Measurements from ENCODE around the gene FOXP1. TPM values are rescaled to one million over a fixed set of nuclear protein-coding genes. Genes with fewer than 3 reads are reported as not detected.

Gene FOXP1
- total RNA-seq, 4 donors from 2014 or later: 169 to 300 (median 202) TPM

DNA sequence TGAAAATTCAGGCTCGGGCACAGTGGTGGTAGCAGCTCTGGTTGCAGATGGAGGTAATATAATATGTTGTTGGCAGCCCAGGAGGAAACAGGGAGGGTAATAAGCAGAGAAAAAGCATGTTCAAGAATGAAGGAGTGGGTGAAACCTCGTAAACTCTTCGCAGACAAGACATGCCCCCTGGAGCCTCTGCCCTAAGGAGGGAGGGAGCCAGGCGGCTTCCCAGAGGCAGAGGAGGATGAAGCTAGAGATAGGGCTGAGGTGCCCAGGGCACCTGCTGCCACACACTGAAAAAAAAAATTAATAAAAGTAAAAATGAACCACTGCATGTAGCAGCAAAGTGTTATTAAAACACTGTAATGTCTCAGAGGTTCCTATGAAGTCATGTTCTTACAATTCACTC is 137.3 kb downstream of the FOXP1 start:
- no peaks in the 10 kb centered on the region for H3K27me3 ChIP-seq
- no peak for ATAC-seq
- TF ChIP-seq POLR2A (IDR thresholded peaks at IDR 0.05): no peak
- TF ChIP-seq, protein P1, sequence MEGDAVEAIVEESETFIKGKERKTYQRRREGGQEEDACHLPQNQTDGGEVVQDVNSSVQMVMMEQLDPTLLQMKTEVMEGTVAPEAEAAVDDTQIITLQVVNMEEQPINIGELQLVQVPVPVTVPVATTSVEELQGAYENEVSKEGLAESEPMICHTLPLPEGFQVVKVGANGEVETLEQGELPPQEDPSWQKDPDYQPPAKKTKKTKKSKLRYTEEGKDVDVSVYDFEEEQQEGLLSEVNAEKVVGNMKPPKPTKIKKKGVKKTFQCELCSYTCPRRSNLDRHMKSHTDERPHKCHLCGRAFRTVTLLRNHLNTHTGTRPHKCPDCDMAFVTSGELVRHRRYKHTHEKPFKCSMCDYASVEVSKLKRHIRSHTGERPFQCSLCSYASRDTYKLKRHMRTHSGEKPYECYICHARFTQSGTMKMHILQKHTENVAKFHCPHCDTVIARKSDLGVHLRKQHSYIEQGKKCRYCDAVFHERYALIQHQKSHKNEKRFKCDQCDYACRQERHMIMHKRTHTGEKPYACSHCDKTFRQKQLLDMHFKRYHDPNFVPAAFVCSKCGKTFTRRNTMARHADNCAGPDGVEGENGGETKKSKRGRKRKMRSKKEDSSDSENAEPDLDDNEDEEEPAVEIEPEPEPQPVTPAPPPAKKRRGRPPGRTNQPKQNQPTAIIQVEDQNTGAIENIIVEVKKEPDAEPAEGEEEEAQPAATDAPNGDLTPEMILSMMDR (IDR thresholded peaks at IDR 0.05): no peak
- no peak for TF ChIP-seq EP300 (IDR thresholded peaks at IDR 0.05)
- TF ChIP-seq POLR2AphosphoS5 (IDR thresholded peaks at IDR 0.05): no peak
- no peak overlapping the region for H3K4me3 ChIP-seq
- H3K4me1 ChIP-seq: peaks cover 3 to 59% (median 4%) of the 10 kb centered on the region in 3 donors
- 78 to 96% methylated on average over 4 of the region's 4 CpGs for WGBS, 2 donors (ENCODE audit: low coverage in 1 of 2)
- no peaks in the 10 kb centered on the region for H3K9me3 ChIP-seq
- H3K27ac ChIP-seq: peak overlapping the region in 1 of 4 donors; percentile 58
- no peaks in the 10 kb centered on the region for H3K36me3 ChIP-seq

DNA sequence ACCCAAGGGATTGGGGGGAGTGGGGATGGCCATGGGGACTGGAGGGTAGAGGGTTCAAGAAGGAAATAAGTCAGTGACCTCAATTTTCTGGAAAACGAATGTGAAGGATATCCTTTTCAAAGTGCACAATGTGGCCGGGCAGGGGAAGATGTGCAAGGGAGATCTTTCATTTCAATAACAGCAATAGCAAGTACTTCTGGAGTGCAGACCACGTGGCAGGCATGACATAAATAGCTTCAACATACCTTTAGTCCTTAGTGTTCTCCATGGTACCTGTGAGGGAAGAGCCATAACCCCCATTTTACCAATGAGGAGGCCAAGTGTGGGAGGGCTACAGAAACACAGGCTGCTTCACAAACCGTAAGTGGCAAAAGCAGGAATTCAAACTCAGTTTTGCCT is 138.7 kb downstream of the FOXP1 start:
- no peak for ATAC-seq
- no peaks in the 10 kb centered on the region for H3K27me3 ChIP-seq
- no peak overlapping the region for H3K4me3 ChIP-seq
- H3K27ac ChIP-seq: peak overlapping the region in 3 of 4 donors; percentile 30 to 58 (median 46)
- TF ChIP-seq, protein P1 (IDR thresholded peaks at IDR 0.05): no peak
- TF ChIP-seq POLR2A (IDR thresholded peaks at IDR 0.05): no peak
- no peak for TF ChIP-seq POLR2AphosphoS5 (IDR thresholded peaks at IDR 0.05)
- no peaks in the 10 kb centered on the region for H3K36me3 ChIP-seq
- H3K9me3 ChIP-seq: no peaks in the 10 kb centered on the region
- 61 to 67% methylated on average over 1 to 2 of the region's 4 CpGs for WGBS, 2 donors (ENCODE audit: low coverage in 1 of 2)
- peaks cover 3 to 73% (median 12%) of the 10 kb centered on the region in 3 donors for H3K4me1 ChIP-seq

DNA sequence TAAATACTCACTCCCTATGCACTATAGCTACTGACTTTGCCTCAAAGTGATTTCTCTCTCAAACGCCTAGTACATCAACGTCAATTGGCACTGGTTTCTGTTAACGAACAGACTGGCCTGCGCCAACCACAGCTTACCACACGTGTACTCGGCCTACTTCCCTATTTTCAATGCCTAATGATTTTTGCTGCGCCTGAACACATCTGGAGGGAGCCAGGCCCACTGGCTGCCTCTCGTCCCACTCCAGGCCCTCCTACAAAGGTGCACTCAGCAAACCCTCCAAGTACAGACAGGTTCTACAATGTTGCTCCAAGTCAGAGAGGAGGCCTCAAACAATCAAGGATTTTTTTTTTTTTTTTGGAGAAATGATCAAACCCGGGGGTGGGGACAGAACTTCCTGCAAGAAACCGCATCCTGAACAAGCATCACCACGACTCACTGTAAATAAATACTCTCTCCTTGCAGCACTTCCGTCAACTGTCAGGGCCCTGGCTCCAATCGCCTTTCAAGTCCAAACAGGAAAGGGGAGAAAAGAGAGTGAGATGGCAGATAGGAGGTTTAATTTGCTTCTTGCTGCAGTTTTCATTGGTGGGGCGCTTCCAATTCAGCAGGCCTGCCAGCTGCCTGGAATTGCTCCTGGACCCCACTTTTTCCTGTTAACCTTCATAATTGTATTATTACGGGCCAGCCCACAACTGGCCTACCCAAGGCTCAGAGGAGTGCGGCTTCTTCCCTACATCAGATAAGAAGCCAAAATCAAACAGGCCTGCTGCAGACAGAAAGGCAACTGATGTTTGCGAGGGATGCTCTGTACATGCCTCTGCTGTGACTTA is 139.3 kb downstream of the FOXP1 start:
- Histone ChIP-seq H3K27me3 (no peaks in the 10 kb centered on the region), H3K9me3 (no peaks in the 10 kb centered on the region), H3K36me3 (no peaks in the 10 kb centered on the region), H3K4me3 (no peak overlapping the region), H3K27ac (peak overlapping the region in 3 of 4 donors; percentile 30 to 58 (median 56)), H3K4me1 (peaks cover 3 to 75% (median 12%) of the 10 kb centered on the region in 3 donors)
- TF ChIP-seq POLR2A (IDR thresholded peaks at IDR 0.05) (no peak), EP300 (IDR thresholded peaks at IDR 0.05) (no peak), POLR2AphosphoS5 (IDR thresholded peaks at IDR 0.05) (no peak)
- TF ChIP-seq, protein P1 (IDR thresholded peaks at IDR 0.05): no peak
- ATAC-seq: peak; percentile 50
- WGBS, 2 donors (ENCODE audit: low coverage in 1 of 2): 77 to 82% methylated on average over 11 to 15 of the region's 17 CpGs

DNA sequence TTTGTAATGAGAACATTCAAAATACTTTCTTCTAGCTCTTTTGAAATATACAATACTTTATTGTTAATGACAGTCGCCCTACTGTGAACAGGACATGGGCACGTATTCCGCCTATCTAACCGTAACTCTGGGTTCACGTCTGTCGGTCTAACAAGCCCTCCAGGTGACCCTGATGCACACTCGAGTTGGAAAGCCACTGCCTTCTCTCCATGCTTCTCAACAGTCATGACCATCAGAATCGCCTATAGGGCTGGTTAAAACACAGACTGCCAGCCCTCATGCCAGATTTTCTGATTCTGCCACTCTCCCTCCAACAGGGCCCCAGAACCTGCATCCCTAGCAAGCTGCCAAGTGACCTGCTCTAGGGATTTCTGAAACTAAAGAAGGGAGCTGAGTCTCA is 140.2 kb downstream of the FOXP1 start:
- H3K4me3 ChIP-seq: no peak overlapping the region
- 89 to 100% methylated on average over 7 to 8 of the region's 8 CpGs for WGBS, 2 donors (ENCODE audit: low coverage in 1 of 2)
- H3K36me3 ChIP-seq: no peaks in the 10 kb centered on the region
- no peak for TF ChIP-seq POLR2A (IDR thresholded peaks at IDR 0.05)
- TF ChIP-seq EP300 (IDR thresholded peaks at IDR 0.05): no peak
- TF ChIP-seq POLR2AphosphoS5 (IDR thresholded peaks at IDR 0.05): no peak
- TF ChIP-seq, protein P1 (IDR thresholded peaks at IDR 0.05): no peak
- peaks cover 0 to 75% (median 14%) of the 10 kb centered on the region in 3 donors for H3K4me1 ChIP-seq
- ATAC-seq: no peak
- H3K9me3 ChIP-seq: no peaks in the 10 kb centered on the region
- no peaks in the 10 kb centered on the region for H3K27me3 ChIP-seq
- H3K27ac ChIP-seq: peak overlapping the region in 3 of 4 donors; percentile 13 to 58 (median 56)

DNA sequence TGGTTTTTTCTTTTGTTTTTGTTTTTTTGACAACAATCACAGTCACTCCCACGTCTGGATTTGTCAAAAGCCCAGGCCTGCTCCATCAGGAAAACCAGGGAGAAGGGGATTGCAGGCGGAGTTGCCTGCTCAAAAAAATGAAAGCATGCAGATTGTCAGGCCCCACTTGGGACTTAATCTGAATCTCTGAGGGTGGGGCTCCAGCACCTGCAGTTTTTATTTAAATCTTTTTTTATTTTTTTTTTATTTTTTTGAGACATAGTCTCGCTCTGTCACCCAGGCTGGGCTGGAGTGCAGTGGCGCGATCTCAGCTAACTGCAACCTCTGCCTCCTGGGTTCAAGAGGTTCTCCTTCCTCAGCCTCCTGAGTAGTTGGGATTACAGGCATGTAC is 140.9 kb downstream of the FOXP1 start:
- WGBS, 2 donors (ENCODE audit: low coverage in 1 of 2): 93% methylated on average over 5 of the region's 5 CpGs
- no peaks in the 10 kb centered on the region for H3K36me3 ChIP-seq
- H3K4me1 ChIP-seq: peaks cover 0 to 77% (median 17%) of the 10 kb centered on the region in 3 donors
- H3K9me3 ChIP-seq: no peaks in the 10 kb centered on the region
- TF ChIP-seq, protein P1 (IDR thresholded peaks at IDR 0.05): no peak
- no peak for TF ChIP-seq POLR2AphosphoS5 (IDR thresholded peaks at IDR 0.05)
- TF ChIP-seq EP300 (IDR thresholded peaks at IDR 0.05): no peak
- TF ChIP-seq POLR2A (IDR thresholded peaks at IDR 0.05): no peak
- peak overlapping the region in 1 of 4 donors; percentile 23 for H3K27ac ChIP-seq
- ATAC-seq: no peak
- no peak overlapping the region for H3K4me3 ChIP-seq
- H3K27me3 ChIP-seq: no peaks in the 10 kb centered on the region
